HepG2 (cell line): ENCODE data around the gene CD14. TPM values are rescaled to one million over a fixed set of nuclear protein-coding genes. Genes with fewer than 3 reads are reported as not detected.
A peak's percentile ranks its signal among the peaks of the same experiment; 100 is the strongest.

ENCODE experiments used
- ATF6 ChIP-seq: sonication (generic); formaldehyde crosslinking; conservative IDR thresholded peaks from 2 replicates; pipeline ENCODE4 v1.4.0; 2020; ENCODE audit warnings: missing genetic modification reagents
- CEBPB ChIP-seq: IDR thresholded peaks from 2 replicates; pipeline ENCODE4 v1.6.1; 2011; ENCODE audit warnings: low read depth, low read length, improper control_type of control experiment, borderline replicate concordance
- CEBPG ChIP-seq: IDR thresholded peaks from 2 replicates; pipeline ENCODE4 v1.6.1; 2016
- GATAD1 ChIP-seq: IDR thresholded peaks from 2 replicates; pipeline ENCODE4 v1.6.1; 2016; ENCODE audit warnings: missing genetic modification reagents, missing compliant biosample characterization
- HNF4A ChIP-seq: sonication (generic); formaldehyde crosslinking; IDR thresholded peaks from 2 replicates; pipeline ENCODE4 v1.4.0; 2020; ENCODE audit warnings: missing genetic modification reagents
- IKZF1 ChIP-seq: fragments of 450-650 bp; IDR thresholded peaks from 2 replicates; pipeline ENCODE4 v1.7.1; 2016
- ISL2 ChIP-seq: sonication (generic); formaldehyde crosslinking; IDR thresholded peaks from 2 replicates; pipeline ENCODE4 v1.5.0; 2020; ENCODE audit warnings: missing genetic modification reagents
- KDM2A ChIP-seq: sonication (generic); formaldehyde crosslinking; IDR thresholded peaks from 2 replicates; pipeline ENCODE4 v1.4.0; 2020; ENCODE audit warnings: low read depth, missing genetic modification reagents, borderline replicate concordance
- MAX ChIP-seq: IDR thresholded peaks from 2 replicates; pipeline ENCODE4 v1.6.1; 2012; ENCODE audit warnings: inconsistent platforms
- MYC ChIP-seq: sonication (generic); formaldehyde crosslinking; IDR thresholded peaks from 2 replicates; pipeline ENCODE4 v1.9.0; 2021; ENCODE audit warnings: missing genetic modification reagents, borderline replicate concordance
- NFRKB ChIP-seq: fragments of 450-650 bp; IDR thresholded peaks from 2 replicates; pipeline ENCODE4 v1.6.1; 2017
- SALL2 ChIP-seq: sonication (generic); formaldehyde crosslinking; IDR thresholded peaks from 2 replicates; pipeline ENCODE4 v1.8.1; 2023; ENCODE audit warnings: mild to moderate bottlenecking, missing genetic modification reagents, inconsistent platforms
- SIX4 ChIP-seq: sonication (generic); formaldehyde crosslinking; IDR thresholded peaks from 2 replicates; pipeline ENCODE4 v1.4.0; 2020; ENCODE audit warnings: missing genetic modification reagents
- U2AF1 ChIP-seq: fragments of 200-400 bp; formaldehyde crosslinking; optimal IDR thresholded peaks from 2 replicates; pipeline ENCODE3; 2017; ENCODE audit warnings: mild to moderate bottlenecking, low read depth, low read length
- ZNF558 ChIP-seq: sonication (generic); formaldehyde crosslinking; IDR thresholded peaks from 2 replicates; pipeline ENCODE4 v1.9.0; 2022; ENCODE audit warnings: mild to moderate bottlenecking, missing genetic modification reagents, borderline replicate concordance
- ZNF75D ChIP-seq: sonication (generic); formaldehyde crosslinking; IDR thresholded peaks from 2 replicates; pipeline ENCODE4 v1.8.1; 2023; ENCODE audit warnings: missing genetic modification reagents, mild to moderate bottlenecking, borderline replicate concordance
- ZXDC ChIP-seq: sonication (generic); formaldehyde crosslinking; IDR thresholded peaks from 2 replicates; pipeline ENCODE4 v1.5.0; 2020; ENCODE audit warnings: mild to moderate bottlenecking, missing genetic modification reagents
- polyA plus RNA-seq, 8 experiments: library from polyadenylated mRNA; depleted of rRNA in 3 of 8; stranded (reverse) in 7 of 8; unstranded in 1 of 8; fragments of >200 nt; fragmentation: Illumina TruSeq in 4 of 8; extraction: Trizol in 4 of 8; gene quantifications; 2 replicates each; pipeline versions ENCODE4 v1.2.1 to v1.2.3, GENCODE V29; 2011 to 2016; ENCODE audit warnings: low read depth in 4 of 8, missing spikeins in 1 of 8, mixed read lengths in 1 of 8; ENCODE audit not compliant: insufficient read depth in 1 of 8
- total RNA-seq, 5 experiments: library from RNA; depleted of rRNA; stranded (reverse); fragments of >200 nt; fragmentation: Illumina TruSeq; extraction: Trizol; gene quantifications; 2 replicates each; pipeline ENCODE4 v1.2.3, GENCODE V29; 2016; ENCODE audit warnings: low read depth in 1 of 5
- TF ChIP-seq, protein P1 (sequence below): sonication (generic); formaldehyde crosslinking; conservative IDR thresholded peaks from 2 replicates; pipeline ENCODE4 v1.8.0; 2022; ENCODE audit warnings: mild to moderate bottlenecking, moderate library complexity, missing genetic modification reagents
- TF ChIP-seq, protein P2 (sequence below): sonication (generic); formaldehyde crosslinking; IDR thresholded peaks from 2 replicates; pipeline ENCODE4 v1.8.1; 2023; ENCODE audit warnings: missing genetic modification reagents, inconsistent platforms, borderline replicate concordance
- TF ChIP-seq, protein P3 (sequence below): sonication (generic); formaldehyde crosslinking; IDR thresholded peaks from 2 replicates; pipeline ENCODE4 v1.5.1; 2020; ENCODE audit warnings: mild to moderate bottlenecking, missing genetic modification reagents

The CD14 gene
- total and polyA plus RNA-seq, 2 of the 13 experiments (the other 11 are each of a cell fraction or from before 2014, with no cell fraction given), result 1.7 to 4.7 TPM

- TF ChIP-seq, protein P1, sequence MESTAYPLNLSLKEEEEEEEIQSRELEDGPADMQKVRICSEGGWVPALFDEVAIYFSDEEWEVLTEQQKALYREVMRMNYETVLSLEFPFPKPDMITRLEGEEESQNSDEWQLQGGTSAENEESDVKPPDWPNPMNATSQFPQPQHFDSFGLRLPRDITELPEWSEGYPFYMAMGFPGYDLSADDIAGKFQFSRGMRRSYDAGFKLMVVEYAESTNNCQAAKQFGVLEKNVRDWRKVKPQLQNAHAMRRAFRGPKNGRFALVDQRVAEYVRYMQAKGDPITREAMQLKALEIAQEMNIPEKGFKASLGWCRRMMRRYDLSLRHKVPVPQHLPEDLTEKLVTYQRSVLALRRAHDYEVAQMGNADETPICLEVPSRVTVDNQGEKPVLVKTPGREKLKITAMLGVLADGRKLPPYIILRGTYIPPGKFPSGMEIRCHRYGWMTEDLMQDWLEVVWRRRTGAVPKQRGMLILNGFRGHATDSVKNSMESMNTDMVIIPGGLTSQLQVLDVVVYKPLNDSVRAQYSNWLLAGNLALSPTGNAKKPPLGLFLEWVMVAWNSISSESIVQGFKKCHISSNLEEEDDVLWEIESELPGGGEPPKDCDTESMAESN (CRISPR knock-in tag), result 0 out of 2 replicates have a peak, but pooled peaks have one; percentile 7
- TF ChIP-seq CEBPG (peak; percentile 70), KDM2A (CRISPR knock-in tag) (no peak), ZNF558 (CRISPR knock-in tag) (no peak), SIX4 (CRISPR knock-in tag) (no peak), GATAD1 (CRISPR knock-in tag) (no peak), ZNF75D (CRISPR knock-in tag) (no peak), MAX (peak; percentile 55; the same call in 1 of the 2 replicates), SALL2 (CRISPR knock-in tag) (no peak), NFRKB (no peak), HNF4A (CRISPR knock-in tag) (peak; percentile 52), MYC (CRISPR knock-in tag) (peak; percentile 28; the same call in 1 of the 2 replicates), ZXDC (no peak), U2AF1 (no peak), CEBPB (peak; percentile 58; the same call in 1 of the 2 replicates), ATF6 (CRISPR knock-in tag) (no peak), ISL2 (no peak), IKZF1 (no peak)
- TF ChIP-seq, protein P2, sequence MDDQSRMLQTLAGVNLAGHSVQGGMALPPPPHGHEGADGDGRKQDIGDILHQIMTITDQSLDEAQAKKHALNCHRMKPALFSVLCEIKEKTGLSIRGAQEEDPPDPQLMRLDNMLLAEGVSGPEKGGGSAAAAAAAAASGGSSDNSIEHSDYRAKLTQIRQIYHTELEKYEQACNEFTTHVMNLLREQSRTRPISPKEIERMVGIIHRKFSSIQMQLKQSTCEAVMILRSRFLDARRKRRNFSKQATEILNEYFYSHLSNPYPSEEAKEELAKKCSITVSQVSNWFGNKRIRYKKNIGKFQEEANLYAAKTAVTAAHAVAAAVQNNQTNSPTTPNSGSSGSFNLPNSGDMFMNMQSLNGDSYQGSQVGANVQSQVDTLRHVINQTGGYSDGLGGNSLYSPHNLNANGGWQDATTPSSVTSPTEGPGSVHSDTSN (CRISPR knock-in tag), result no peak
- TF ChIP-seq, protein P3, sequence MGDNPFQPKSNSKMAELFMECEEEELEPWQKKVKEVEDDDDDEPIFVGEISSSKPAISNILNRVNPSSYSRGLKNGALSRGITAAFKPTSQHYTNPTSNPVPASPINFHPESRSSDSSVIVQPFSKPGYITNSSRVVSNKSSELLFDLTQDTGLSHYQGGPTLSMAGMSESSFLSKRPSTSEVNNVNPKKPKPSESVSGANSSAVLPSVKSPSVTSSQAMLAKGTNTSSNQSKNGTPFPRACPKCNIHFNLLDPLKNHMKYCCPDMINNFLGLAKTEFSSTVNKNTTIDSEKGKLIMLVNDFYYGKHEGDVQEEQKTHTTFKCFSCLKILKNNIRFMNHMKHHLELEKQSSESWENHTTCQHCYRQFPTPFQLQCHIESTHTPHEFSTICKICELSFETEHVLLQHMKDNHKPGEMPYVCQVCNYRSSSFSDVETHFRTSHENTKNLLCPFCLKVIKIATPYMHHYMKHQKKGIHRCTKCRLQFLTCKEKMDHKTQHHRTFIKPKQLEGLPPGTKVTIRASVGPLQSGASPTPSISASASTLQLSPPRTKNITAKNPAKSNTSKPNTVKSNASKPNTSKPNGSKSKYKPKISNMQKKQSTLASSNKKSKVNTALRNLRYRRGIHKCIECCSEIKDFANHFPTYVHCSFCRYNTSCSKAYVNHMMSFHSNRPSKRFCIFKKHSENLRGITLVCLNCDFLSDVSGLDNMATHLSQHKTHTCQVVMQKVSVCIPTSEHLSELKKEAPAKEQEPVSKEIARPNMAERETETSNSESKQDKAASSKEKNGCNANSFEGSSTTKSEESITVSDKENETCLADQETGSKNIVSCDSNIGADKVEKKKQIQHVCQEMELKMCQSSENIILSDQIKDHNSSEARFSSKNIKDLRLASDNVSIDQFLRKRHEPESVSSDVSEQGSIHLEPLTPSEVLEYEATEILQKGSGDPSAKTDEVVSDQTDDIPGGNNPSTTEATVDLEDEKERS, result no peak
Observed at GRCh38 chr5:140642718-140643117, 9.7 kb upstream of the CD14 start (continued).
